NCI-H2029 (cell line): Measurements from ENCODE around the gene FAM170B.

Experiments used
- DNase-seq: peaks from one replicate; lab custom pipeline; 2025; lab: John Stamatoyannopoulos, UW

The FAM170B gene

DNA sequence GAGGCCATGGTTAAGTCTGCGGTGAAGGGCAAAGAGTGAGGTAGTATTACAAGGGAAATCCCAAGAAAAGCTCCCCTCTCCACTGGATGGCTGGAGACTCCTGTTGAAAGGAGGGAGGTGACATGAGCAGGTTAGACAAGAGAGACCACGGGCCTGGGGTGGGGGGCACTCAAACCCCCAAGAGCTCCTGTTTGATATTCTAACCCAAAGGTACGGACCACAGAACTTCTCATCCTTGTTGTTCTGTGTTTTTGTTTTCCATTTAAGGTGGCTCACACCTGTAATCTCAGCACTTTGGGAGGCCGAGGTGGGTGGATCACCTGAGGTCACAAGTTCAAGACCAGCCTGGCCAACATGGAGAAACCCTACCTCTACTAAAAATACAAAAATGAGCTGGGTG, 30.1 kb downstream of the FAM170B start:
- no peak for DNase-seq

DNA sequence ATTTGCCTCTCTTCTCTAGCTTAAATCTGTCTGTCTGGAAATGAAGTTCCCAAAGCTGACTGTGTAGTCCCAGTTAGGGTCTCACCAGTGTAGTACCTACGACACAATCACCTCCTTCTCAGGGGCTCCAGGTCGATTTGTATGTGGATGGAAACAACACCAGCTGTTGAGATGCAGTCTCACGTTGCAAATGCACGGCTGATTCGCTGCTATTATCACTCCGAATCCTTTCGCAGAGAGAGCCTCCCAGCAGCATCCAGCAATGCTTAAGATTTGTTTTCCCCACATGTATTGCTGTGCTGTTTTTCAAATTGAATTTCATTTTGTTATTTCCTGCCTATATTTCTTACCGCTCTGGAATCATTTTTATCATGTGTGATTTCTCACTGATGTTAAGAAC, 34.8 kb downstream of the FAM170B start:
- DNase-seq, result no peak

DNA sequence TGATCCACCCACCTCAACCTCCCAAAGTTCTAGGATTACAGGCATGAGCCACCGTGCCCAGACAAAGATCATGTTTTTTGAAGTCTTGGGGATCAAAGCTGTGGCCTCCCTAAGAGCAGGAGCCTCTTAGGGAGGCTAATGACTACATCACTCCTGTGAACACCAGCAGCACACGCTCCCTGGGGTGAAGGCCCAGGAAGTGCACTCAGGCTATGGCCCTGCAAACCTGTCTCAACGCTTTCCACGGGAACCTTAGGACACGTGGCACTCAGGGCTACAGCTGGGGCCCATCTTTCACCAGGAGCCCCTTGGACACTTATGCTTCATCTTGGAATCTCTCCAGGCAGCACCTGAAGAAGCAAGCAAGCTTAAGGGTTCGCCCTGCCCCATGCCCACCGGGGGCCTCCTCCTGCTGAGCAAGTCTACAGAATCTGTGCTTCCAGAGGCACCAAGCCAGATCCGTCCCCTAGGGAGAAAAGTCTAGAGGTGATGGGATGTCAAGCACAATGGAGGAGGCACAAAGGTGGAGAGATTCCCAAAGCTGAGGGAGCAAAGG, 36.9 kb downstream of the FAM170B start:
- DNase-seq, result no peak

DNA sequence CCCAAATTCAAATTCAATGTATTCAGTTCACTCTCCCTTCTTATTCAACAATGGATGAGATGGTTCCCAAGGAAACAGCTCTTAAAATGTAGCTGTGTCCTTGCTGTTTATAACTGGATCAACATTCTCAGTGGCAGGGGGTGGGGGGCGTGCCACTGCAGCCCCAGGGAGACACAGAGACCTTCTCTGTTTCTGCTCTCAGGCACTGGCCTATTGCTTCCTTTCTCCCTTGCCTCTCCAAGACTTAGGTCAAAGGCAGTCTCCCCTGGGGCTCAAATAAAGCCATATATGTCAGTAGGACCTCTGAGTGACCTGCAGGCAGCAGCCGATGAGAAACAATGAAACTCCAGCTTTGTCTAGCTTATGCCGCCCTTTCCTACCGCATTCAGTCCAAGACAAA, 39.2 kb downstream of the FAM170B start:
- no peak for DNase-seq

DNA sequence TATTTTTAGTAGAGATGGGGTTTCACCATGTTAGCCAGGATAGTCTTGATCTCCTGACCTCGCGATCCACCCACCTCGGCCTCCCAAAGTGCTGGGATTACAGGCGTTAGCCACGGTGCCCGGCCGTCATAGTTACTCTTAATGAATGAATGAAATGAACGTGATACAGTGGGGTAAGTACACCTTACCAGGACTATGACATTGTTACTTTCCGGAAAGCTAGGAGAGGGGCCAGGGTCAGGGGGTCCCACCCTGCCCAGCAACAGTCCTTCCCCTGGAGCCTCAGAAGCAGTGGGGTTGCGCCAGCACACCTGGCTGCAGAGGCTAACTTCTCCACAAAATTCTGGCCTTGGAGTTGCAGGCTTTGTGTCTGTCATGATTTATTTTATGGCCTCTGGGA, 39.9 kb downstream of the FAM170B start:
- no peak for DNase-seq

DNA sequence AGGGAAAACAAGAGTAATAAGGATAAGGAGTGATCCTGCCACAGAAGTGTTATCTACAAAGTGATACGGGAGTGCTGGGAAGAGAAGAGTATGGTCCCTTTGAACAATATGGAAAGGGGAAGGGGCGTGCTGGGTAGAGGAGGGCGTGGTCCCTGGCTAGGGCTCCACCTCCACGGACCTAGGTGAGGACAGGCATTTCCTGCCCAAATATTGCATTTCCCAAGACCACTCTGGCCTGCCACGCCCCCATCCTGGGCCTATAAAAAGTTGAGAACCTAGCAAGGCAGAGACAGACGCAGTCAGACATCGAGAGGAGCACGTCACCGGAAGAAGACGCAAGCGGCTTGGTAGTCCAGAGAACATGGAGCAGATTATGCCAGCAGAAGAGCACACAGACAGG, 41.3 kb downstream of the FAM170B start:
- no peak for DNase-seq

DNA sequence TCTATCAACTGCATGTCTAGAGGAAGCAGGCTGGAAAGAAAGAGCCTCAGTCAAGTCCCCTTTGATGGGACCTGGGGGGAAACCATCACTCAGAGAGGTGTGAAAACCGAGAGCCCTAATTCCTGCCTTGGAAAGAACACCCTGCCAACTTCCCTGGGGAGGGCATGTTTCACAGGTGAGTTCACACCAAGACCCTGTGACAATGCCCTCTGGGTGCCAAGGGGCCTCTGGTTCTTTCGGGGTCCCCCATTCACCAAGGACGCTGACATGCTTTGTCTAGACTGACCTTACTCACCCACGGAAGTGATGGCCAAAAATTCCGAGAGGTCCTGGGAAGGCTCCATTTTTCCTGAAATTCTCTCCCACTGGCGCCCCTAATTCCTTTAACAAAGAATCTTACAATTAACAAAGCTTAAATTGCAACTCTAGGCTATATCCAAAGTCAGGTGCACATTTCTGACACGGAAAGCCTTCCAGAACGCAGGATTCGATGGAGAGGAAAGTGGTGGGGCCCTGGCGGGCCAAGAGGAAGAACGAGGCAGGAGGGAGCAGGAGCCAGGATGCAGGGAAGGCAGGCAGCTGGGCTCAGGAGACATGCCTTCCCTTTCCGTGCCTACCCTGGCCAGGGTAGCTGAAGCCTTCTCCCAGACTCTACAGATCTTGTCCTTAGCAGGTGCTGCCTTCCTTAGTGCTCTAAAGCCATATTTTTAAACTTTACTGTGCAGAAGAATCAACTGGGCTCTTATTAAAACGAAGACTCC, 42.2 kb downstream of the FAM170B start:
- no peak for DNase-seq

DNA sequence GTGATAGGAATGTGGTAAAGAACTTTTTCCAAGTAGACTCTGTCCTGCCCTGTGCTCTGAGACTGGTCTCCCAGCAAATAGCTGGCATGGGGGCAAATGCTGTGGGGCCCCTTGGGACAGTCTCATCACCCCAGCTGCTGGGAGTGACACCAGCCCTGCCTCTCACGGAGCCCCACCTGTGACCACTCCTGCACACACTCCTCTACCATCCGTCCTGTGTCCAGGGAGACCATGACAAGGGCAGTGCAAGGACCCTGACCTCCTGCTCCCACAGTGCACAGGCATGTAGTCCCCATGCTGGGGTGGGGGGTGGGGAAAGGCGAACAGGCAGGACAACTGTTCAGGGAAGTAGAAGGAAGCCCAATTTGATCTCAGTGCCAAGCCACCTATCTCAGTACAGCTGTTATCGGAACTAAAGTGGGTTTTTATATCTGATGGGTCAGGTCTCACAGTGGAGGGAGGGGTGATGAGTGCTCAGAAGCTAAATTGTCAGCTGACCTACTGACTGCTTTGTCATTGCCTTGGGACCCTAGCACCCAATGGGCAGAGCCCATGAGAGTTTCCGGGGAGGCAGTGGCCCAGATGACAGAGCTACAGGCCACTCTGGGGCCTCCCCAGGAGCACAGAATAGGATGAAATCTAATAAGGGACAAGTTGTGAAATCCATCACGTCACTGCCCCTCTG, 43.0 kb downstream of the FAM170B start:
- no peak for DNase-seq

DNA sequence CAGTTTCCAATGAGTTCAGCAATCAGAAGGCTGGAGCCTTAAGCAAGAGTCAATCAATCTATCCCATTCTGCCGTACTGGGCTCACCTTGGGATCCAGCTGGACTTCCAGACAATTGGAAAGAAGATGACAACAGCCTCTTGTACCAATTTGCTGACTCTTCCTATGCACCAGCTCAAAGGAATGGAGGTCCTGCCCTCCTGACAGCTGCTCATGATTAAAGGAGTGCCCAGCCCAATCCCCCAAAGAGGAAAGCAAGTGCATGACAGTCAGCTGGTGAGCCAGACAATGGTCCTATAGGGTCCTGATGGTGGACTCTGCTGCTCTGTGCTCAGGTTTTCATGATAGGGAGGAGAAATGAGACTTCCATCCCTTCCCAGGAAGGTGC, 43.6 kb downstream of the FAM170B start:
- no peak for DNase-seq

DNA sequence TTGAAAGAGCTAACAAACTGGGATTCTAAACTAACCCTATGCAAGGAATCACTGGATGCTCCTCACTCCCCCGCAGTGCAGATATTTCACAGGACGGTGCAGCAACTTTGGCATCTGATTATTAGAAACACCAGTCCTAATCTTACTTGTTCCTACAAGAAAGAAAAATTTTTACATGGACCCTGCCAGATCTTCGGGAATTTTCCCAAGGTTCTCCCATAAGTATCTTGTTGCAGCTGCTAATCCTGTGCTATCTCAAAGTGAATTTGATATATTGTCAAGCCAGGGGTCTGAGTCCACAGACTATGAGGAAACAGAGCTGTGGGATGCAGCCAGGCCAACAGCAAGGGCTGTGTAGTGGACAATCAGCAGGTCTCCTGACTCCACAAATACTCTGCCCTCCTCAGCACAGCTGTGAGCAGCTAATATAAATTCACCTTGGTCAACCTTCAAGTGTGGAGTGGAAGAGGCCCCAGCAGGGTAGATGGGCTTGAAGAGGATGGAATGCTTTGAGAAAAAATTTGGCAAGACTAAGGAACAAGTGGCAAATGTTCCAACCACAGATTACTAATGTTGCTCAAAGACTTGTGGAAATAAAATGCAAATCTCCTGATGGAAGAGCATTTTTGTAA, 44.1 kb downstream of the FAM170B start:
- no peak for DNase-seq

DNA sequence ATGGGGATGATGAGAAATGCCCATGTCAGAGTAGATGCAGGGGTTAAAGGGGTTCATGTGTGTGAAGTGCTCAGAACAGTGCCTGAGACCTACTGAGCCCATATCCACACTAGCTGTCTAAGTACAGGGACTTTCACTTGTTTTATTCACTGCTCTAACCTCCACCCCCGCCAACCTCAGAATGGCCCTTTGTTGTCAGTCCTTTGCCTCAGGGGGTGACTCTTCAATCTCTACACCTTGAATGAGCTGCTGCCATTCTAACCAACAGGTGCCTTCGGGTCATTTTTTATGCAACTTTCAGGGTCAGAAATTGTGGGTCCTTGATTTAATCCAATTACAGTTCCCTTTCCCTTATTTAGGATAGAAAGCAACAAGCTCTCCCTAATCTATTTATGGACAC, 44.7 kb downstream of the FAM170B start:
- DNase-seq, result no peak

DNA sequence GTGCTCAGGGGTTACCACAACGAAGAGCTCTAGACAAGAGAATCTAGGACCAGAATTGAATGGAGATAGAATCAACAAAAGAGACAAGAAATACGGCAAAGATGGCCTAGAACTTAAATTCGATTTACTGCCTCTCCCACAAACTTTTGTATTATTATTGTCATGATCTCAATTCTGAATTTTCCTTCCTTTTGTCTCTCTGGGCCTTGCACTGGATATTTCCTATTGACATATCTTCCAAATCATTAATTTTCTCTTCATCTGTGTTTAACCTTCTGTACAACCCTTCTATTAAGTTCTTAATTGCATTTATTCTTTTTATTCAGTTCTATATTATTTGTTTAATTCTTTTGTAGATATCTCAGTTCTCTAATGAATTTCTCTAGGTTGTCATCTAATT, 46.9 kb downstream of the FAM170B start:
- DNase-seq, result no peak

DNA sequence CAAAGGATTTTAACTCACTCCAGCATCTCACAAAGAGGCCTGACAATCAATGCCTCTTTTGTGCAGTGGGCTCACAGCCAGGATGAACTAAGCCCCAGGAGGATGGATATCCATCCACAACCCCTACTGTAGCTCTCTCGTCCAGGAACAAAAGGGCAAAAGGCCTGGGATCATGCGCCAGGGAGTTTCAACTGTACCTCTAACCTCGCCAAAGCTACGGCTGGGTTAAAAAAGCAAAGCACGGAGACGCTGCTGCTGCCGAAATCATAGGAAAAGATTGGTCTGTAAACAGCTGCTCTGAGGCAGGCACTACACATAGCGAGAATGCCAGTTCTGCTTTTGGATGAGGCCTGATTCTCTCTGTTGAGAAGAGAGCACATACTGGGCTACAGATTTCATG, 50.6 kb downstream of the FAM170B start:
- DNase-seq, result no peak

DNA sequence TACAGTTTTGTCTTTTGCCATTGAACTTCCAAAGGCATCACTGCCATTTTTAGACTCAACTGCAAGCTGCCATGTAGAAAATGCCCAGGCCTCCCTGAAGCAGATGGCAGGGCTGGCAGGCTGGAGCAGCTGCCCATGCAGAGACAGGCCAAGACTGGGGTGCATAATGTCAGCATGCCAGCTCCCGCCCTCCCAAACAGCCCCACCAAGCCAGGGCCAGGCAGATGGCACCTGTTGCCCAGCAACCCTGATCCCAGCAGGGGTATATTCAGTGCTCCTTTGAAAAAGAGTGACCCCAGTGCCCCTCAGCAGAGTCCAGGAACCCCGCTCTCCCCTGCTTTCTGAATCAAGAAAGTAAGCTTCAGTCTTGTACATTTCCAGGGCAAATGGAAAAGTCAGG, 51.1 kb downstream of the FAM170B start:
- no peak for DNase-seq

DNA sequence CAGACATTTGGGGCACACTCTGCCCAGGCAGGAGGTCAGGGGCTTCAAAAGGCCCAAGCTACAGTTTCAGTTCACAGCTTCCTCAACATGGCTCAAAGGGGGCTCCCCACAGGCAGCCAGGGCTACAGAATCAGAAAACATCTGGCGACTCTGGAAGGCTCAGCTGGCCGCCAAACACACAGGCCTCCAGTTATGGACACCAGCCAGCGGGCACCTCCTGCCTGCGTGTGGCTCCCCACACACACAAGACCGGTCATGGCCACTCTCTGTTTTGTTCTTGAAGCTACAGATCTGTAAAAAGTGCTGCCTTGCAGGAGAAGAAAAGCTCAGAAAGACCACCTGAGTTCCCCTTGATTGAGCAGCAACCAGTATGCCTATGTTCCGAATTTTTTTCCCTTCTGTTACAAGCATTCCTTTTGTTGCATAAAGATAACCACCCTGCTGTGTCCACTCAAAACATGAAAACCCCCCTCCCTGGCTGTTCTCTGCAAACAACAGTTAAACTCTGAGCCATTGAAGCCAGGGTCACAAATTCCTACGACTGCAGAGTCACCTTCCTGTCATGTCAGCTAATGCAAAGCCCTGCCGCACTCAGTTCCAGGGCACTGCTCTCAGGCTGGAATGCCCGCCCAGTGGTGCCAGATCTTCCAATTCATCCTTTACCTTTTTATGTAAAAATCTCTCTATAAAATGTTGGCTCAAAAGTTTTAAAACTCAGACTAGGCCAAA, 52.1 kb downstream of the FAM170B start:
- no peak for DNase-seq
